Activated CD4-positive, alpha-beta T cell treated with anti-CD3 and anti-CD28 coated beads, Interleukin-2, amount 10 ng/mL, durations not matched to agents 24 days and 14 days (primary cell): Measurements from ENCODE around the gene VDR. TPM values are rescaled to one million over a fixed set of nuclear protein-coding genes. Genes with fewer than 3 reads are reported as not detected.

ENCODE experiments used
- DNase-seq: peaks from one replicate; pipeline ENCODE4 v3.0.0; 2022
- H3K27ac Mint-ChIP-seq: one replicate; pipeline ENCODE4 v1.8.0; 2022; ENCODE audit warnings: mild to moderate bottlenecking, mixed read lengths
- H3K27me3 Mint-ChIP-seq: one replicate; pipeline ENCODE4 v1.8.0; 2022; ENCODE audit warnings: mixed read lengths
- H3K36me3 Mint-ChIP-seq: one replicate; pipeline ENCODE4 v1.8.0; 2022; ENCODE audit warnings: low read depth, mild to moderate bottlenecking, mixed read lengths
- H3K4me1 Mint-ChIP-seq: one replicate; pipeline ENCODE4 v1.8.0; 2021; ENCODE audit warnings: mixed read lengths
- H3K4me3 Mint-ChIP-seq: one replicate; pipeline ENCODE4 v1.8.0; 2022; ENCODE audit warnings: mild to moderate bottlenecking, moderate library complexity, mixed read lengths
- H3K9me3 Mint-ChIP-seq: one replicate; pipeline ENCODE4 v1.8.0; 2021; ENCODE audit warnings: mixed read lengths
- intact Hi-C: fragments of 100-400 bp; cut with micrococcal nuclease; formaldehyde crosslinking; loops from one replicate; pipeline ENCODE4 v1.15.1; 2023
- total RNA-seq: library from RNA; stranded (reverse); gene quantifications from 2 replicates; pipeline ENCODE4 v1.2.3, GENCODE V29; 2022

VDR gene
- total RNA-seq, 1 donor from 2014 or later: 277 TPM

GRCh38 chr12:47825173-47825639, 79.6 kb downstream of the VDR start:
- H3K4me1 Mint-ChIP-seq: peaks cover 78% of the 10 kb centered on the region
- peak overlapping the region; percentile 82 for H3K27ac Mint-ChIP-seq
- H3K36me3 Mint-ChIP-seq: peaks cover 3% of the 10 kb centered on the region
- no peak for DNase-seq
- intact Hi-C loops: no loop called here
- H3K27me3 Mint-ChIP-seq: no peaks in the 10 kb centered on the region
- peaks cover 4% of the 10 kb centered on the region for H3K9me3 Mint-ChIP-seq
- H3K4me3 Mint-ChIP-seq: peak overlapping the region; percentile 47

- no peak for DNase-seq
- Mint-ChIP-seq H3K27me3 (no peaks in the 10 kb centered on the region), H3K4me3 (peak overlapping the region; percentile 47), H3K36me3 (peaks cover 4% of the 10 kb centered on the region), H3K9me3 (peaks cover 4% of the 10 kb centered on the region), H3K27ac (peak overlapping the region; percentile 82), H3K4me1 (peaks cover 76% of the 10 kb centered on the region)
- intact Hi-C loops: no loop called here
Measured at GRCh38 chr12:47824635-47825034, 80.2 kb downstream of the VDR start.

GRCh38 chr12:47824198-47824597, 80.6 kb downstream of the VDR start:
- Mint-ChIP-seq H3K4me3 (peak overlapping the region; percentile 47), H3K4me1 (peaks cover 72% of the 10 kb centered on the region), H3K27ac (peak overlapping the region; percentile 82), H3K9me3 (peaks cover 4% of the 10 kb centered on the region), H3K36me3 (peaks cover 4% of the 10 kb centered on the region), H3K27me3 (no peaks in the 10 kb centered on the region)
- DNase-seq: peak; percentile 75
- intact Hi-C loops: no loop called here

- H3K27me3 Mint-ChIP-seq: no peaks in the 10 kb centered on the region
- peak overlapping the region; percentile 47 for H3K4me3 Mint-ChIP-seq
- H3K36me3 Mint-ChIP-seq: peaks cover 9% of the 10 kb centered on the region
- intact Hi-C loops: no loop called here
- H3K9me3 Mint-ChIP-seq: peaks cover 4% of the 10 kb centered on the region
- no peak for DNase-seq
- H3K27ac Mint-ChIP-seq: peak overlapping the region; percentile 82
- peaks cover 66% of the 10 kb centered on the region for H3K4me1 Mint-ChIP-seq
Measured at GRCh38 chr12:47823422-47824086, 81.2 kb downstream of the VDR start.

GRCh38 chr12:47822863-47823262, 81.9 kb downstream of the VDR start:
- peak overlapping the region; percentile 54 for H3K27ac Mint-ChIP-seq
- DNase-seq: no peak
- intact Hi-C loops: no loop called here
- H3K4me3 Mint-ChIP-seq: no peak overlapping the region
- H3K9me3 Mint-ChIP-seq: peaks cover 4% of the 10 kb centered on the region
- H3K36me3 Mint-ChIP-seq: peaks cover 16% of the 10 kb centered on the region
- peaks cover 64% of the 10 kb centered on the region for H3K4me1 Mint-ChIP-seq
- H3K27me3 Mint-ChIP-seq: no peaks in the 10 kb centered on the region

GRCh38 chr12:47822401-47822800, 82.4 kb downstream of the VDR start:
- intact Hi-C loops: no loop called here
- H3K36me3 Mint-ChIP-seq: peaks cover 21% of the 10 kb centered on the region
- peaks cover 66% of the 10 kb centered on the region for H3K4me1 Mint-ChIP-seq
- DNase-seq: no peak
- no peaks in the 10 kb centered on the region for H3K27me3 Mint-ChIP-seq
- peak overlapping the region; percentile 25 for H3K27ac Mint-ChIP-seq
- H3K9me3 Mint-ChIP-seq: peaks cover 4% of the 10 kb centered on the region
- H3K4me3 Mint-ChIP-seq: no peak overlapping the region

GRCh38 chr12:47821346-47821706, 83.5 kb downstream of the VDR start:
- peak overlapping the region; percentile 87 for H3K4me3 Mint-ChIP-seq
- no peak for DNase-seq
- intact Hi-C loops: no loop called here
- peak overlapping the region; percentile 93 for H3K27ac Mint-ChIP-seq
- H3K36me3 Mint-ChIP-seq: peaks cover 27% of the 10 kb centered on the region
- H3K27me3 Mint-ChIP-seq: no peaks in the 10 kb centered on the region
- peaks cover 65% of the 10 kb centered on the region for H3K4me1 Mint-ChIP-seq
- H3K9me3 Mint-ChIP-seq: peaks cover 4% of the 10 kb centered on the region

- intact Hi-C loops: no loop called here
- peak overlapping the region; percentile 93 for H3K27ac Mint-ChIP-seq
- H3K36me3 Mint-ChIP-seq: peaks cover 32% of the 10 kb centered on the region
Measured at GRCh38 chr12:47820631-47821345, 84.0 kb downstream of the VDR start.

GRCh38 chr12:47819896-47820630, 84.7 kb downstream of the VDR start, which contains the start of gene HDAC7:
TSS of gene HDAC7 (minus strand) at chr12:47819903. CDS start at chr12:47819785, 118 bp downstream.
- peaks cover 4% of the 10 kb centered on the region for H3K9me3 Mint-ChIP-seq
- H3K27ac Mint-ChIP-seq: peak within 1 kb of the TSS; percentile 99
- DNase-seq: peak; percentile 89
- intact Hi-C loops: loop anchor here (1.0 to 10.0 kb wide), 3 partner anchors 12 to 1605 kb away; no protein-coding TSS in a partner anchor
- no peaks in the 10 kb centered on the region for H3K27me3 Mint-ChIP-seq
- H3K4me1 Mint-ChIP-seq: peaks cover 64% of the 10 kb centered on the region
- peak within 1 kb of the TSS; percentile 88 for H3K4me3 Mint-ChIP-seq
- peaks cover 39% of the 10 kb centered on the region for H3K36me3 Mint-ChIP-seq

More at GRCh38 chr12:47820631-47821345, 84.0 kb downstream of the VDR start:
- peaks cover 65% of the 10 kb centered on the region for H3K4me1 Mint-ChIP-seq
- H3K4me3 Mint-ChIP-seq: peak overlapping the region; percentile 87
- no peaks in the 10 kb centered on the region for H3K27me3 Mint-ChIP-seq
- DNase-seq: no peak
- H3K9me3 Mint-ChIP-seq: peaks cover 4% of the 10 kb centered on the region

GRCh38 chr12:47819138-47819895, 85.5 kb downstream of the VDR start:
- Mint-ChIP-seq H3K9me3 (peaks cover 4% of the 10 kb centered on the region), H3K27ac (peak overlapping the region; percentile 99), H3K27me3 (no peaks in the 10 kb centered on the region), H3K4me3 (peak overlapping the region; percentile 88), H3K4me1 (peaks cover 64% of the 10 kb centered on the region), H3K36me3 (peaks cover 46% of the 10 kb centered on the region)
- intact Hi-C loops: loop anchor here (1.0 to 10.0 kb wide), 3 partner anchors 13 to 1605 kb away; no protein-coding TSS in a partner anchor
- peak; percentile 88 for DNase-seq

GRCh38 chr12:47818467-47819137, 86.2 kb downstream of the VDR start:
- Mint-ChIP-seq H3K9me3 (peaks cover 4% of the 10 kb centered on the region), H3K4me1 (peaks cover 63% of the 10 kb centered on the region), H3K27ac (peak overlapping the region; percentile 99), H3K36me3 (peaks cover 53% of the 10 kb centered on the region), H3K4me3 (peak overlapping the region; percentile 88), H3K27me3 (no peaks in the 10 kb centered on the region)
- intact Hi-C loops: loop anchor here (1.0 to 10.0 kb wide), 4 partner anchors 10 to 1604 kb away; no protein-coding TSS in a partner anchor
- peak; percentile 83 for DNase-seq

- no peak for DNase-seq
- H3K36me3 Mint-ChIP-seq: peaks cover 59% of the 10 kb centered on the region
- H3K9me3 Mint-ChIP-seq: peaks cover 4% of the 10 kb centered on the region
- H3K27me3 Mint-ChIP-seq: no peaks in the 10 kb centered on the region
- intact Hi-C loops: loop anchor here (1.0 to 10.0 kb wide), 3 partner anchors 10 to 1603 kb away; no protein-coding TSS in a partner anchor
- H3K4me3 Mint-ChIP-seq: peak overlapping the region; percentile 88
- H3K27ac Mint-ChIP-seq: peak overlapping the region; percentile 99
- peaks cover 64% of the 10 kb centered on the region for H3K4me1 Mint-ChIP-seq
Measured at GRCh38 chr12:47818007-47818376, 86.8 kb downstream of the VDR start.
